Measurements from ENCODE around the gene FN1. TPM values are rescaled to one million over a fixed set of nuclear protein-coding genes. Genes with fewer than 3 reads are reported as not detected.

Gene FN1
- total RNA-seq, 2 donors from 2014 or later, result 27.4 to 53.7 TPM

DNA sequence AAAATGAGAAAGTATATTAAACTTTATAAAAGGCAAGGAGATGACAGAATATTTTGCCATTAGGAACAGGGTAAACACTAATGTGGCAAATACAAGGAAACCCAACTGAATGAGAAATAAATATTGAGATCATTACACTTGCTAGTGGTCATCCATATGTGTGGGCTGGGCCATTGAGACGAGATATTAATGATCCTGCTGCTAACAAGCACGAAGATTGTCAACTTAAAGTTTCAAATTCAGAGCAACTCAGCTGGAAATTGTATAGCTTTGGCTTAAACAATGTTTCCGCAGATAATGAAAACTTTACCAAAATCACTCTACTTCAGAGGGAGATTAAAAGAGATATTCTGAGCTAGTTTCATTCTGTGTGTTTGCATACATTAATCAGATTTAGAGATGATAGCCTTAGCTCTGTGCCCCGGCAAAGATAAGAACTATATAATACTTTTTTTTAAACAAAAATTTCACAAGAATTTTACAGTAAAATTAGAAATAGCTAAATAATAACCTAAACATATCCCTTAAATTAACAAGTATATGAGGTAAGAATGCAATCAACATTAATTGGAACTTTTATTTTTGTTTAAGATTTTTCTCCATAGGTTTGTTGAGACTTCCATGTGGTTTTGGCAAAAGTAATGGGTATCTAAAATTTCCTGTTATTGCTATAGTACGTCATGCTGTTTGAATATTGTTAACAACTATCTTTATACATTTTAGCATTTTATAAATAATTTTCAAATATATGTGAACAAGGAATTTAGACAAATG lies 40.0 kb downstream of the FN1 start:
- DNase-seq (no peak), ATAC-seq (no peak)
- Histone ChIP-seq H3K4me3 (no peak overlapping the region), H3K4me1 (peaks cover 5% of the 10 kb centered on the region), H3K36me3 (replicated peaks in 1 of 2; ENCODE audit: insufficient read depth in 1 of 2, low read depth in 2 of 2) (no peaks in the 10 kb centered on the region), H3K27me3 (no peaks in the 10 kb centered on the region), H3K27ac (no peak overlapping the region), H3K9me3 (no peaks in the 10 kb centered on the region)
- 60 to 62% methylated on average over 5 of the region's 5 CpGs for WGBS, 2 donors
- no peak for TF ChIP-seq POLR2A (IDR thresholded peaks at IDR 0.05)
- TF ChIP-seq, protein P1, sequence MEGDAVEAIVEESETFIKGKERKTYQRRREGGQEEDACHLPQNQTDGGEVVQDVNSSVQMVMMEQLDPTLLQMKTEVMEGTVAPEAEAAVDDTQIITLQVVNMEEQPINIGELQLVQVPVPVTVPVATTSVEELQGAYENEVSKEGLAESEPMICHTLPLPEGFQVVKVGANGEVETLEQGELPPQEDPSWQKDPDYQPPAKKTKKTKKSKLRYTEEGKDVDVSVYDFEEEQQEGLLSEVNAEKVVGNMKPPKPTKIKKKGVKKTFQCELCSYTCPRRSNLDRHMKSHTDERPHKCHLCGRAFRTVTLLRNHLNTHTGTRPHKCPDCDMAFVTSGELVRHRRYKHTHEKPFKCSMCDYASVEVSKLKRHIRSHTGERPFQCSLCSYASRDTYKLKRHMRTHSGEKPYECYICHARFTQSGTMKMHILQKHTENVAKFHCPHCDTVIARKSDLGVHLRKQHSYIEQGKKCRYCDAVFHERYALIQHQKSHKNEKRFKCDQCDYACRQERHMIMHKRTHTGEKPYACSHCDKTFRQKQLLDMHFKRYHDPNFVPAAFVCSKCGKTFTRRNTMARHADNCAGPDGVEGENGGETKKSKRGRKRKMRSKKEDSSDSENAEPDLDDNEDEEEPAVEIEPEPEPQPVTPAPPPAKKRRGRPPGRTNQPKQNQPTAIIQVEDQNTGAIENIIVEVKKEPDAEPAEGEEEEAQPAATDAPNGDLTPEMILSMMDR (IDR thresholded peaks at IDR 0.05), result no peak
- intact Hi-C loops (cut with DNase I), result no loop called here

DNA sequence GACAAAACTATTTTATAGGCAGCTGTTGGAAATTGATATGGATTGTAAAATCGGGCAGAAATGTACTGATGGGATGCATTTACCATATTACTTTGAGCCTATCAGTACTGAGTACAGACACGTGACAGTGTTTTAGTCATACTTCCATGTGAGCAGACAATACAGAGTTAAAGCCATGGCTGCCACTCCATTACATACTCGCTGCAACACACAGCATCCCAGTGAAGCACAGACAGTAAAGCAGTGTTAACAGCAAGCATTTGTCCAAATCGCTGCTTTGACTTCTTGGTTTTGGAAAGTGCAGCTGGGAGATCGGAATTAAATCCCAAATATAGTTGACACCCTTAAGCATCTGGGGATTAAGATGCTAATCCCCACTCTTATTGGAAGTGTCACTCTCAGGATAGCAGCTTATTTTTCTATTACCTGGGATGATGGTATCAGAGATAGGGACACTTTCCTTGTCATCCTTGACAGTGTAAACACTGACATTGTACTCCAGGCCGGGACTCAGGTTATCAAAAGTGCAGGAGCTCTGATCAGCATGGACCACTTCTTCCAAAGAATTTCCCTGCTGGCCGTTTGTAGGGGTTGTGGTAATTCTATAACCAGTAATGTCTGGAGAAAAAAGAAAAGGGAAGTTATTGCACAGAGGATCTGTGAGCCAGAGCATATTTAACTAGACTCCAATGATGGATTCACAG lies 41.6 kb downstream of the FN1 start:
- intact Hi-C loops (cut with DNase I), result no loop called here
- Histone ChIP-seq H3K9me3 (no peaks in the 10 kb centered on the region), H3K4me1 (peaks cover 5% of the 10 kb centered on the region), H3K27ac (no peak overlapping the region), H3K36me3 (replicated peaks in 1 of 2; ENCODE audit: insufficient read depth in 1 of 2, low read depth in 2 of 2) (no peaks in the 10 kb centered on the region), H3K4me3 (no peak overlapping the region), H3K27me3 (no peaks in the 10 kb centered on the region)
- DNase-seq (no peak), ATAC-seq (no peak)
- TF ChIP-seq, protein P1 (IDR thresholded peaks at IDR 0.05), result no peak
- no peak for TF ChIP-seq POLR2A (IDR thresholded peaks at IDR 0.05)
- 67 to 73% methylated on average over 7 of the region's 7 CpGs for WGBS, 2 donors

DNA sequence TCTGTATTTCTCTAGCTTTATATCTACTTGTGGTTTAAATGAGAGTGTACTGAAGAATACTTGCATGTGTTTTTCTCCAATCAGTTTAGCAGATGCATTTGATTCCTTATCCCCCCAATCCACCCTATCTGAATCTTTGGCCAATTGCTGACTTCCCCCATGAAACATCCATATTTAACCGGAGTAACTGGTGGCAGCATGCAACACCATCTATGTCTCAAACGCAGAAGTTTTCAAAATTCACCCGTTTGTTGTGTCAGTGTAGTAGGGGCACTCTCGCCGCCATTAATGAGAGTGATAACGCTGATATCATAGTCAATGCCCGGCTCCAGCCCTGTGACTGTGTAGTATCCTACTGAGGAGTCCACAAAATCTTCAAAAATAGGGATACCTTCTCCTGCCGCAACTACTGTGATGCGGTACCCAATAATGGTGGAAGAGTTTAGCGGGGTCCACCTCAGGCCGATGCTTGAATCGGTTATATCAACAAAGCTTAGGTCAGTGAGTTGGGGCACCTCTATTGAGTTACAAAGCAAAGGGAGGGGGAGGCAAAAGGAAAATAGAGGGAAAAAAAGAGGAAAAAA lies 43.1 kb downstream of the FN1 start:
- Histone ChIP-seq H3K36me3 (replicated peaks in 1 of 2; ENCODE audit: insufficient read depth in 1 of 2, low read depth in 2 of 2) (no peaks in the 10 kb centered on the region), H3K9me3 (no peaks in the 10 kb centered on the region), H3K4me1 (peaks cover 1% of the 10 kb centered on the region), H3K27me3 (no peaks in the 10 kb centered on the region), H3K4me3 (no peak overlapping the region), H3K27ac (no peak overlapping the region)
- WGBS, 2 donors, result 90 to 94% methylated on average over 12 of the region's 12 CpGs
- ATAC-seq (no peak), DNase-seq (no peak)
- intact Hi-C loops (cut with DNase I), result no loop called here
- TF ChIP-seq, protein P1 (IDR thresholded peaks at IDR 0.05), result no peak
- no peak for TF ChIP-seq POLR2A (IDR thresholded peaks at IDR 0.05)

DNA sequence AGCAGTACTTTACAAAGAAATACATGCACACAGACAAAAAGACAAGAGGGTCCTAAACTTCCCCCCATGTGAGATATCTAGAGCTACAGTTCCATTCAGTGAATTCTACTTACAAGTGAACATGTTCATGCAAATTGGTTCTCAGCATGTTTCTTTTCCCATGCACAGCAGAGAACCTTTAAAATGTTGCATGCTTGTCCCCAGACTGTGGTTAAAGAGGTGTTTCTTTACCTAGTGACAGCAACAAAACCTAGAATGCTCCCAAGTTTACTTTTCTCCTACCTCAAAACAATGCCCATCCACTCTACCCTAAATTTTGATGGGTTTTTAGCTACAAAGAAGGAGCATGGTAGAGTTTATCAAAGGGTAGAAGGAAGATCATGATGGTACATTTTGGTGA lies 43.7 kb downstream of the FN1 start:
- H3K27me3 ChIP-seq, result no peaks in the 10 kb centered on the region
- H3K9me3 ChIP-seq, result no peaks in the 10 kb centered on the region
- ATAC-seq (no peak), DNase-seq (no peak)
- no peaks in the 10 kb centered on the region for H3K36me3 ChIP-seq (replicated peaks in 1 of 2; ENCODE audit: insufficient read depth in 1 of 2, low read depth in 2 of 2)
- TF ChIP-seq, protein P1 (IDR thresholded peaks at IDR 0.05), result no peak
- TF ChIP-seq POLR2A (IDR thresholded peaks at IDR 0.05), result no peak
- H3K4me3 ChIP-seq, result no peak overlapping the region
- H3K4me1 ChIP-seq, result no peaks in the 10 kb centered on the region
- no peak overlapping the region for H3K27ac ChIP-seq
- intact Hi-C loops (cut with DNase I), result no loop called here

All from body of pancreas (tissue), 4 donors.